ENCODE measurements around the gene NAGK.

Gene NAGK

DNA sequence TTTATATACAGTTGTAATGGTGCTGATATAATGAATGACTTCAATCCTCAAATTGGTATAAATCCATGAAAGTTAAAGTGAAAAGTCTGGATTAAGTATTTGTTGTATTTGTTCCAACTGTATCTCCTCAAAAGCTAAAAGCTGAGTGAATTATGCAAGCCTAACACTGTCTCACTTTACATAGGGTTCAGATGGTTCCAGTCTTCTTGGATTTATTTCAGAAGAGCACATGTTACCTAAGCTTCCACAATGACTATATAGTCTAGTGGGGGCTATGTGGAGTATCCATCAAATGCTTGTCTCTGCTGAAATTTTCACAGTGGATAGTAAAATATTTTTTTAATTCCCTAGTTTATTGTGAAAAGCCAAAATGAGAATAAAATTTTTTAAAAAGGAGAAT, 48.6 kb downstream of the NAGK start:
- no peak for DNase-seq

DNA sequence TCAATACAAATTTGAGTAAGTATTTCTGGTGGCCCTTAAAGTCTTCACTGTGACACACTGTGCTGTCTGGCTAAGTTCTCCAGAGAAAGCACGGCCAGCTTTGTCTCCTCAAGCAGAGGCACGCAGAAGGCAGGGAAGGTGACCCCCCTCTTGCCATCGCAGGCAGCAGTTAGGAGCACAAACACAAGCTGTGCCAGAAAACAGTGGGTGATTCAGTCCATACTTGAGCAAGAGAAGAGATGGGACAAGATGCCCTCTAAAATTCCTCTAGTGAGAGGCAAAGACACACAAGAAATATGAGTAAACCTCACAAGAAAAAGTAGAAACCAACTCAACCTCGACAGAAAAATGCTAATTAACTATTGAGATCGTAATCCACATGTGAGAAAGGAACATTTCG, 51.7 kb downstream of the NAGK start:
- DNase-seq: no peak

DNA sequence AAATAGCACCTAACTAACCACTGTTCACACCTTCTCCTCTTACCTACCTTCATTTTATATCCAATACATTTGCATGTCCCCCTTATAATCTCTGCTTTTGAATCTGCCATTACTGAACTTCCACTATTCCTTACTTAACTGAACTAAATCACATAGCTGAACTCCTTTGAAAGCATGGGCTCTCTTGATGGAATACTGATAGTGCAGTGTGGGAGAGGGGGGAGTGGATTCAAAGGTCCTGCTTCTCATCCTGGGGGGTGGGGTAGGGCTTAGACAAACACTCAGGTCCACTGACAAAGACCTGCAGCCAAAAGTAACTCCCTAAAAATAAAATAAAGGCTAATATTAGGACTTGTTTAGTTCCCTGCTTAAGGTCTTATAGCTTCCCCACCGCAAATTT, 53.0 kb downstream of the NAGK start:
- no peak for DNase-seq

DNA sequence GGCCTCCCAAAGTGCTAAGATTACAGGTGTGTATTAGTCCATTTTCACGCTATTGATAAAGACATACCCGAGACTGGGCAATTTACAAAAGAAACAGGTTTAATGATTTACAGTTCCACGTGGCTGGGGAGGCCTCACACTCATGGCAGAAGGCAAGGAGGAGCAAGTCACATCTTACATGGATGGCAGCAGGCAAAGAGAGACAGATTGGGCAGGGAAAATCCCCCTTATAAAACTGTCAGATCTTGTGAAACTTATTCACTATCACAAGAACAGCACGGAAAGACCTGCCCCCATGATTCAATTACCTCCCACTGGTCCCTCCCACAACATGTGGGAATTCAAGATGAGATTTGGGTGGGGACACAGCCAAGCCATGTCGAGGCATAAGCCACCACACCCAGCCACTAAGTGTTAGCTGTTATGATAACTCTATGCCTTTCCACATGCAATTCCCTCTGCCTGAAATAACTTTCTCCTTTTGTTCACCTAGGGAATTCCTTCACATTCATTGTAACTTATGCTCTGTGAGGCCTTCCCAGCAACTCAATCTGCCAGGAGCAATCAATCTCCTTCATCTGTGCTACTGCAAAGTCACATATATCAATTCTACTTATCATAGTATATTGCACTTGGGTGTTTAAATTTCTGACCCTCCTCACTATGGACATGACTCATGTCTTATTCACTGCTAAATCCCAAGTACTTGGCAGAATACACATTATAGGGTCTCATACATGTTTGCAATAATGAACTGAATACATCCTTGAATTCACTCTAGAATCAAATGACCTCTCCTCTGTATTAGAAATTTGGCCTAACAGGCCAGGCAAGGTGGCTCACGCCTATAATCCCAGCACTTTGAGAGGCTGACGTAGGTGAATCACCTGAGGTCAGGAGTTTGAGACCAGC, 54.2 kb downstream of the NAGK start:
- DNase-seq: no peak

DNA sequence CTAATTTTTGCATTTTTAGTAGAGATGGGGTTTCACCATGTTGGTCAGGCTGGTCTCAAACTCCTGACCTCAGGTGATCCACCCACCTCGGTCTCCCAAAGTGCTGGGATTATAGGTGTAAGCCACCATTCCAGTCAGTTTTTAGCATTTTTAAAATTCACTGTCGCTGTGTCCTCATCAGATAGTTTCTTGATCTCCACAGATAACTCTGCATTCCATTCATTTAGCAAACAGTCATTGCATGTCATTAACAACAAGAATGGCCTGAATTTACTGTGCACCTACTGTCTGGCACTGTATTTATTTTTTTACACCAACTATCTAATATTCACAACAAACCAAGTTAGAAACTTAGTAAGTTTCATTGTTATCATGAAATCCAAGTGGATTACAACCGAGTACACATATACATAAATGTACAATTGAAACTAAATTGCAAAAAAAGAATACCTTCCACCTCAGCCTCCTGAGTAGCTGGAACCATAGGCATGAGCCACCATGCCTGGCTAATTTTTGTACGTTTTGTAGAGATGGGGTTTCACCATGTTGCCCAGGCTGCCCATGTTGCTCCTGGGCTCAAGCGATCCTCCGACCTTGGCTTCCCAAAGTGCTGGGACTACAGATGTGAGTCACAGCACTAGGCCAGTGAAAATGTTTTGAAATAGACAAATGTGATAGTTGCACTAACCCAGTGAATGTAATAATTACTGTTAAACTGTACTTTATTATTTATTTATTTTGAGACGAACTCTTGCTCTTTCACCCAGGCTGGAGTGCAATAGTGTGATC, 57.3 kb downstream of the NAGK start:
- no peak for DNase-seq

DNA sequence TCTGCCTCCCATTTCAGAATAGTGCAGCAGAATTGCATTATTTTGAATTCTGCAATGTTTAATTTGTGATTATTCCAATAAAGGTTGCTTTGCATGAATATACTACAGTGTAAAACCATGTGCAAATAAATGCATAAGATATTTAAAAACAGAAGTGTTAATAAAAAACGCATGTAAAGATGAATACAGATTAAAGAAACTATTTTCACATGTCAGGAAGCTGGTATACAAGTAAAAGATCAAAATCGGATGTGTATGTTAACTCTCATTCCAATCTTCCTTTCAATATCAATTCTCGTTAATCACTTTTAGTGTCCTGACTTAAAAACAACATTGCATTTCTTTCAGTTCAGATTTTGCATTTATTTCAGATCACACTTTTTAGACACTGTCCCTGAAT, 58.5 kb downstream of the NAGK start:
- DNase-seq: no peak
